ENCODE data around the gene ZNF148. TPM values are rescaled to one million over a fixed set of nuclear protein-coding genes. Genes with fewer than 3 reads are reported as not detected.

Gene ZNF148
- 12.0 and 13.9 TPM in 2 replicates for total RNA-seq

GRCh38 chr3:125374996-125375941 is at the start of gene ZNF148:
ZNF148 (minus strand) TSS chr3:125375325; CDS start chr3:125313640, 61,685 bp downstream.

GRCh38 chr3:125212509-125213363 is 162.4 kb downstream of the ZNF148 start, which contains the start of gene SLC12A8:
SLC12A8 (minus strand) TSS chr3:125212748; CDS start chr3:125211349, 1,399 bp downstream.

Other genes starting within 250 kb of the ZNF148 start
- 28.5 and 35.6 TPM in 2 replicates for gene SLC12A8, start 162.6 kb downstream of the ZNF148 start, total RNA-seq
- gene SNX4, start 144.9 kb upstream of the ZNF148 start, total RNA-seq, result 20.3 and 50.4 TPM in 2 replicates
- gene OSBPL11, start 220.2 kb upstream of the ZNF148 start, total RNA-seq, result 3.9 and 6.0 TPM in 2 replicates